AG09319 (cell line): ENCODE results near the gene RAP1GAP2.

Experiments used
- DNase-seq: peaks from one replicate; pipeline ENCODE4 v3.0.0-alpha.2; 2010; ENCODE audit warnings: low read depth; ENCODE audit errors: extremely low read depth
- TF ChIP-seq, protein P1 (sequence below): IDR thresholded peaks from 2 replicates; pipeline ENCODE4 v1.5.1; 2011; ENCODE audit warnings: low read depth, mild to moderate bottlenecking, inconsistent platforms, low read length, moderate library complexity

Gene RAP1GAP2

GRCh38 chr17:2931876-2932275 is 135.6 kb downstream of the RAP1GAP2 start:
- no peak for DNase-seq
- TF ChIP-seq, protein P1, sequence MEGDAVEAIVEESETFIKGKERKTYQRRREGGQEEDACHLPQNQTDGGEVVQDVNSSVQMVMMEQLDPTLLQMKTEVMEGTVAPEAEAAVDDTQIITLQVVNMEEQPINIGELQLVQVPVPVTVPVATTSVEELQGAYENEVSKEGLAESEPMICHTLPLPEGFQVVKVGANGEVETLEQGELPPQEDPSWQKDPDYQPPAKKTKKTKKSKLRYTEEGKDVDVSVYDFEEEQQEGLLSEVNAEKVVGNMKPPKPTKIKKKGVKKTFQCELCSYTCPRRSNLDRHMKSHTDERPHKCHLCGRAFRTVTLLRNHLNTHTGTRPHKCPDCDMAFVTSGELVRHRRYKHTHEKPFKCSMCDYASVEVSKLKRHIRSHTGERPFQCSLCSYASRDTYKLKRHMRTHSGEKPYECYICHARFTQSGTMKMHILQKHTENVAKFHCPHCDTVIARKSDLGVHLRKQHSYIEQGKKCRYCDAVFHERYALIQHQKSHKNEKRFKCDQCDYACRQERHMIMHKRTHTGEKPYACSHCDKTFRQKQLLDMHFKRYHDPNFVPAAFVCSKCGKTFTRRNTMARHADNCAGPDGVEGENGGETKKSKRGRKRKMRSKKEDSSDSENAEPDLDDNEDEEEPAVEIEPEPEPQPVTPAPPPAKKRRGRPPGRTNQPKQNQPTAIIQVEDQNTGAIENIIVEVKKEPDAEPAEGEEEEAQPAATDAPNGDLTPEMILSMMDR = no peak

DNA sequence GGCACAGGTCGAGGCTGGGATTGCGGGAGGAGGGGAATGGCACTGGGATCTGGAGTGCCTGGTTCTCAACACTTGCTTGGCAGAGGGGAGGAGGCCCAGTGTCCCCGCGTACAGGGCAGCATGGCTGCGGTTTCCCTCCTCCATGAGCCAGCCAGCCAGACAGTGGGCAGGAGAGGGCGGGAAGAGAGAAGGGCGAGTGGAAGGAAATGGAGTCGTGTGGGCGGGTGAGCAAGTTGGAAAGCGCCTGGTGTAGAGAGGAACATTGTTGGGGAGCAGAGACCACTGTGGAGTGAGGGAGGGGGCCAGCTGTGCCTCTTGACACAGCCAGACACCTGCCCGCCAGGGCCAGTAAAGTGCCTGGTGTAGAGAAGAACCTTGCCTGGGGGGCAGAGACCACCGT is 136.7 kb downstream of the RAP1GAP2 start:
- DNase-seq = no peak
- TF ChIP-seq, protein P1 = no peak

DNA sequence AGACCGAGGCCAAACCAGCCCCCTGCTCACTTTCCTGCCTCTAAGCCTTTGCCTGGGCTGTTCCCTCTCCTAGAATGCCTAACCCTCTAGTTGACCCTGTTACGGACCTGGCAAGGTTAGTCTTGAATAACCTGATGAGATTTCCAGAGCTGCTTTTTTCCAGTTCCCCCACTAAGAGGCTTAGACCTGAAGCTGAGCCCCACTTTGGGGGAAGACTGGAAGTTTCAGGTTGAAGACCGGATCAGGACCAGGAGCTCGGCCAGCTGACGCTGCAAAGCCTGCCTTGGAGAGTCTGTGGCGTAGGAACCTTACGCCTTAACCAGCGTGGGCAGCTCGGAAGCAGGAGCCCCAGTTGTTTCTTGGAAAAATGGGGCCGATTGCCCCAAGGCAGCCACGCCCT is 137.4 kb downstream of the RAP1GAP2 start:
- no peak for DNase-seq
- TF ChIP-seq, protein P1 = no peak

DNA sequence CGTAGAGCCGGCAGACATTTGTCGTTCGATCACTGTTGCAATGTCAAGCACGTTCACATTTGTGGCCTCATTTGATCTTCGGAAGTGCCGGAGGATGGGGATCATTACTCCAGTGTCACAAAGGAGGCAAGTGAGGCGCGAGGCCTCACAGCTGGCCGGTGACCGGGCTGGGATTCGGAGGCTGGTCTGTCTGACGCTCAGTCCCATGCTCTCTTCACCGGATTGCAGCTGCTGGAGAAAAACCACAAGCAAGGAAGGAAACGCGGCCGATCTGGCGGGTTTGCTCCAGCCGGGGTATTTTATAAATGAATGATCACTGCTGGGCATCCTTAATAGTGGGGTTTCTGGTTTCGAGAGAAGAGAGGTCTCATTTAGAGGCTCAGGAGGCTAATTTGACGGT is 139.4 kb downstream of the RAP1GAP2 start:
- DNase-seq = no peak
- TF ChIP-seq, protein P1 = no peak

DNA sequence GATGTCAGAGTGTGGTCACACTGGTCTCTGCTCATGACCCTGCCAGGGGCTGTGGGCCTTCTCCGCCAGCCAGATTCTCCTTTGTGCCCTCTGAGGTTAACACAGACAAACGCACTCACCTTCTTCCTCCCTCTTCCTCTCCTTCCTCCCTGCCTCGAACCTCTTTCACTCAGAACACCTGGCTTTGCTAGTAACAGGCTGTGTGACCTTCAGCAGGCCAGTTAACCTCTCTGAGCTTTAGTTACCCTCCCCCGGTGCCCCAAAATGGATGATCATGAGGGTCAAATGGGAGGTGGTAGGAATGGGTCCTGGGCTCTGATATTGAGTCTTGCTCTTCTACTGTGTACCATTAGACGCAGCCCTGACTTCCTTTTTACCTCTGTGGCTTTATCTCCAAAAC is 140.1 kb downstream of the RAP1GAP2 start:
- TF ChIP-seq, protein P1 = no peak
- DNase-seq = no peak

GRCh38 chr17:2936771-2937321 is 140.6 kb downstream of the RAP1GAP2 start:
- TF ChIP-seq, protein P1 = no peak
- DNase-seq = no peak

- TF ChIP-seq, protein P1 = peak; percentile 30
- no peak for DNase-seq
Observed at GRCh38 chr17:2937331-2938003, 141.2 kb downstream of the RAP1GAP2 start.
